ENCODE measurements around the gene DLG4.

Gene DLG4

GRCh38 chr17:7219812-7220592 lies at the start of gene DLG4, which contains the start of gene ACADVL:
TSS of gene DLG4 (minus strand) at chr17:7219836.
TSS of gene ACADVL (plus strand) at chr17:7219938. CDS start at chr17:7219985, 47 bp downstream.
- peak; percentile 54 to 65 for DNase-seq (ENCODE audit: low read depth in 2 of 2)

GRCh38 chr17:7266784-7267183 lies 47.1 kb upstream of the DLG4 start:
- no peak for DNase-seq (ENCODE audit: low read depth in 2 of 2)

DNA sequence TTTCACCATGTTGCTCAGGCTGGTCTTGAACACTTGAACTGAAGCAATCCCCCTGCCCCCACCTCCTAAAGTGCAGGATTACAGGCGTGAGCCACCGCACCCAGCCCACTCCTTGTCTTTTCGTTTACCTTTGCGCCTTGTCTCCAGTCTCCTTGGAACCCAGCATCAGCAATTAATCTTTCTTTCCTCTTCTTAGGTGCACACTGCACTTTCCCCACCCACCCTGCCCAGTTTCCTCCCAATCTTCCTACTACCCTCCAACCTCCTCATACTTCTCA lies 44.1 kb upstream of the DLG4 start:
- DNase-seq (ENCODE audit: low read depth in 2 of 2): no peak

- no peak for DNase-seq (ENCODE audit: low read depth in 2 of 2)
Measured at GRCh38 chr17:7262935-7263800, 43.5 kb upstream of the DLG4 start.

- no peak for DNase-seq (ENCODE audit: low read depth in 2 of 2)
Measured at GRCh38 chr17:7262192-7262934, 42.7 kb upstream of the DLG4 start, which contains the start of gene CLDN7. TSS of gene CLDN7 (minus strand) at chr17:7262478. CDS start at chr17:7262043, 435 bp downstream.

DNA sequence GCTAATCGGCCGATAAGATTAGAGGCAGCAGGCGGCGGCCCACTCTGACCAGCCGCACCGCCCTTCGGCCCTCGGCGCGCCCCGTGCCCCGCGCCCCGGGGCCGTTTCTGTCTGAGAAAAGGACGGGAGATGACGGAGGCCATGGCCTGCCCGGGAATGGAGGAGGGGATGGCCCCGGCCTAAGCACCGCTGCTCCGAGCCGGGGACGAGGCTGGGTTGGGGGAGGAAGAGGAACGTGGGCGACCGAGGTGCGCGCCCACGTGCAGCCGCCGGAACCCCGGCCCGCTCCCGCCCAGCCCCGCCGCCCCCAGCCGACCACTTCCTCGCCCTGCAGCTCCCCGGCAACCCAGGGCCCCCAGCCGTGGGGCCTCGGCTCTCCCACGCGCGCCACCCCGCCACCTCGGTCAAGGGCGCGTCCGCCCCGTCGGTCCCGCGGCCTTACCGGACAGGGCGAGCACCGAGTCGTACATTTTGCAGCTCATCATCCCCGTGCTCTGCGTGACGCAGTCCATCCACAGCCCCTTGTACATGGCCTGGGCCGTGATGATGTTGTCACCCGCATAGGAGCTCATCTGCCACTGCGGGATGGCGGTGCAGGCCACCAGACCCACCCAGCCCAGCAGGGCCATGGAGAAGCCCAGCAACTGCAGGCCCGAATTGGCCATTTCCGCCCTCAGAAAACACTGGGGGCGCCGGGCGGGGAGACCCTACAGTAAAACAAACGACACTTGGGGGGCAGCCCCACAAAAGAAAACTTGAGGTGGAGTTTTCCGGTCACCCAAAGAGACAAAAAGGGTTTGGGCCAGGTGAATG lies 41.9 kb upstream of the DLG4 start:
- no peak for DNase-seq (ENCODE audit: low read depth in 2 of 2)

- DNase-seq (ENCODE audit: low read depth in 2 of 2): no peak
Measured at GRCh38 chr17:7260651-7261378, 41.2 kb upstream of the DLG4 start.

DNA sequence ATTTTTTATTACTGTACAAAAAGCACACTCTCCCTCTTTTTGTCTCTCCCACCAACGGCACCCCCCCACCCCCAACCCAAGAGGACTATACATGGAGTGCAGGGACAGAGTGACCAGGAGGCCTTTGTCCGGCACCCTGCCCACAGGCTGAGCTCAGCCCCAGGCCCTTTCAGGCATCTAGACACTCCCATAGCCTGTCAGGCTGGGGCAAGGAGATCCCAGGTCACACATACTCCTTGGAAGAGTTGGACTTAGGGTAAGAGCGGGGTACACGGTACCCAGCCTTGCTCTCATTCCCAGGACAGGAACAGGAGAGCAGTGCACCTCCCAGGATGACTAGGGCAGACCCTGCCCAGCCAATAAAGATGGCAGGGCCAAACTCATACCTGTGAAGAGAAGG lies 40.5 kb upstream of the DLG4 start:
- no peak for DNase-seq (ENCODE audit: low read depth in 2 of 2)

GRCh38 chr17:7259555-7259889 lies 39.9 kb upstream of the DLG4 start:
- DNase-seq (ENCODE audit: low read depth in 2 of 2): no peak

- DNase-seq (ENCODE audit: low read depth in 2 of 2): no peak
Measured at GRCh38 chr17:7258731-7259554, 39.3 kb upstream of the DLG4 start.

DNA sequence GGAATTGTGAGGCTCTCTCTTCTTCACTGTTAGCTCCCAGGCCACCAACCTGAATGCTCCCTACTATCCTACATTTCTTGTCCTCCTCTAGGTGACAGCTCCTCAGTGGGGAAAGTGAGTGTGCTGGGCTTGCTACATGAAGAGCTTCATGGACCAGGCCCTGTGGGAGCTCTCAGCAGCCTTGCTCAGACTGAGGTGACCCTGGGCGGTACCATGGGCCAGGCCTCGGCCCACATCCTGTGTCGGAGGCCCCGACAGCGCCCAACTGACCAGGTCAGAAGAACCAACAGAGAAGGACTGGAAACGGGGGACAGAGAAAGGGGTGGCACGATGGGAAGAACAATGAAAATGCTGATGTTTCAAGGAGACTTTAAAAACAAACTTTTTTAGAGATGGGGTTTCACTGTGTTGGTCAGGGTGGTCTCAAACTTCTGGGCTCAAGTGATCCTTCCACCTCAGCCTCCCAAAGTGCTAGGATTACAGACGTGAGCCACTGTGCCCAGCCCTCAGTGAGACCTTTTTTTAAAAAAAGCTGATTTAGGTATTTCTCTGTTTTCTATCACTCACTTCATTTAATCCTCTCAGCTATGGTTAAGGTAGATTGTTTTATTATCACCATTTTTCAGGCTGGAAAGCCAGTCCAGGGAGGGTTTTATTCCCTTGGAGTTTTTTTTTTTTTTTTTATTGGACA lies 37.3 kb upstream of the DLG4 start:
- no peak for DNase-seq (ENCODE audit: low read depth in 2 of 2)

GRCh38 chr17:7254511-7254910 lies 34.9 kb upstream of the DLG4 start:
- no peak for DNase-seq (ENCODE audit: low read depth in 2 of 2)

DNA sequence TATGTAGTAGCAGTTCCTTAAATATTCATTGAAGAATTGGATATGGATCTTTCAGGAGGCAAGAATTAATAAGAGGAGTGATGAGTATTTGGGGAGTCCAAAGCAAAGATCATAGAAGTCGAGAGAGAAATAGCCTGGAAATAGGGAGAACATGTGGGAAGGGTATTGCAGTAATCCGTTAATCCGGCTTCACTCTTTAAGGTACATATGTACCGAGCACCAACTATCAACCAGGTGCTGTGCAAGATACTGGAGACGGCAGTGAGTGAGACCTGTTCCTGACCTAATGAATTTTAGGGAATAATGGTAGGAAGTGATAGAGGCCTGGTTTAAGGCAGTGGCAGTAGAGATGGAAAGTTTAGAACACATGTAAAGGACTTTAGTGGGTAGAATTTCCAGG lies 33.4 kb upstream of the DLG4 start:
- DNase-seq (ENCODE audit: low read depth in 2 of 2): no peak

- peak; percentile 68 to 75 for DNase-seq (ENCODE audit: low read depth in 2 of 2)
Measured at GRCh38 chr17:7252176-7253043, 32.8 kb upstream of the DLG4 start, which contains the start of gene ELP5. TSS of gene ELP5 (plus strand) at chr17:7252215. CDS start at chr17:7252551, 336 bp downstream.

DNA sequence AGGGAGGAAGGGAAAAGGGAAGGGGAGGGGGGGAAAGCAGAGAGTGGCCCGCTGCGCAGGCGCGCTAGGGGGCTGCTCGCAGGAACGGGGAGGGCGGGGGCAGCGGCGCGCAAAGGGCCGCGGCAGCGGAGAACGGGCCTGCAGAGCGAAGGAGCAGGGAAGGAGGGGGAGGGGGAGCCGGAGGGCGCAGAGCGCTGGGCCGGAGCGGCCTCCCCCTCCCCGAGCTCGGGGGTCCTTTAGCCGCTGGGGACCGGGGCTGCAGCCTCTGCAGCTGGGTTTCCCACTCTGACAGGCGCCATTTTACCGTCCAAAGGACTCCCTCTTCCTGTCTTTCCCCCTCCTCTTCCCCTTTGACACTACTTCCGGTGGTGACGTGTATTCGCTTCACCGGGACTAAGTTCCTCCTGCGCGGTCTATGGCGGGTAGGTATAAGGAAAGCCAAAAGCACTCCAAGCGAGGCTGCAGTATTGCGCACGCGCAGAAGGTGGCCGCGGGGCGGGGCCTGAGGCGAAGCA lies 32.1 kb upstream of the DLG4 start, which contains the start of gene CTDNEP1:
Gene CTDNEP1 (minus strand): TSS at position 74 of the 515 bp plus-strand sequence. CDS start 438 bp downstream, outside the sequence.
- DNase-seq (ENCODE audit: low read depth in 2 of 2): peak; percentile 99

GRCh38 chr17:7250695-7251627 lies 31.3 kb upstream of the DLG4 start:
- no peak for DNase-seq (ENCODE audit: low read depth in 2 of 2)

- no peak for DNase-seq (ENCODE audit: low read depth in 2 of 2)
Measured at GRCh38 chr17:7249830-7250229, 30.2 kb upstream of the DLG4 start.
